Activated CD4-positive, alpha-beta memory T cell treated with anti-CD3 and anti-CD28 coated beads for 36 hours (primary cell): ENCODE results near the gene GANAB. TPM values are rescaled to one million over a fixed set of nuclear protein-coding genes. Genes with fewer than 3 reads are reported as not detected.
"Not testable (repeated sequence)": the region's sequence is repeated elsewhere in the genome, so short reads cannot be mapped to it uniquely, and the experiment has no call there.

Experiments used
- CTCF ChIA-PET: fragments of 350-600 bp; sonication (Branson Sonifier 250); formaldehyde crosslinking; loops from one replicate; lab custom pipeline; 2021; ENCODE audit warnings: antibody characterized with exemption, inconsistent platforms; lab: Charles Lee
- POLR2A ChIA-PET: fragments of 350-600 bp; sonication (Branson Sonifier 250); formaldehyde crosslinking; loops from one replicate; lab custom pipeline; 2021; ENCODE audit warnings: antibody characterized with exemption; lab: Charles Lee
- DNase-seq: peaks from one replicate; pipeline ENCODE4 v3.0.0-alpha.2; 2020
- H3K27ac Mint-ChIP-seq: one replicate; pipeline ENCODE4 v1.8.0; 2021; ENCODE audit warnings: mixed read lengths
- H3K27me3 Mint-ChIP-seq: one replicate; pipeline ENCODE4 v1.8.0; 2021; ENCODE audit warnings: mixed read lengths
- H3K36me3 Mint-ChIP-seq: one replicate; pipeline ENCODE4 v1.8.0; 2021; ENCODE audit warnings: mixed read lengths
- H3K4me1 Mint-ChIP-seq: one replicate; pipeline ENCODE4 v1.8.0; 2021; ENCODE audit warnings: low read depth, mixed read lengths
- H3K4me3 Mint-ChIP-seq: one replicate; pipeline ENCODE4 v1.8.0; 2021; ENCODE audit warnings: mild to moderate bottlenecking, mixed read lengths
- H3K9me3 Mint-ChIP-seq: one replicate; pipeline ENCODE4 v1.8.0; 2021; ENCODE audit warnings: mixed read lengths
- intact Hi-C: fragments of 100-400 bp; cut with micrococcal nuclease; formaldehyde crosslinking; loops from one replicate; pipeline ENCODE4 v1.15.1; 2023
- total RNA-seq, 2 experiments: library from RNA; stranded (reverse); gene quantifications; one replicate each; pipeline ENCODE4 v1.2.3, GENCODE V29; 2021

GANAB gene
- total RNA-seq, 2 experiments from 2014 or later, result 247 to 249 TPM

GRCh38 chr11:62678433-62678769 lies 32.0 kb upstream of the GANAB start:
- peaks cover 18% of the 10 kb centered on the region for H3K36me3 Mint-ChIP-seq

DNA sequence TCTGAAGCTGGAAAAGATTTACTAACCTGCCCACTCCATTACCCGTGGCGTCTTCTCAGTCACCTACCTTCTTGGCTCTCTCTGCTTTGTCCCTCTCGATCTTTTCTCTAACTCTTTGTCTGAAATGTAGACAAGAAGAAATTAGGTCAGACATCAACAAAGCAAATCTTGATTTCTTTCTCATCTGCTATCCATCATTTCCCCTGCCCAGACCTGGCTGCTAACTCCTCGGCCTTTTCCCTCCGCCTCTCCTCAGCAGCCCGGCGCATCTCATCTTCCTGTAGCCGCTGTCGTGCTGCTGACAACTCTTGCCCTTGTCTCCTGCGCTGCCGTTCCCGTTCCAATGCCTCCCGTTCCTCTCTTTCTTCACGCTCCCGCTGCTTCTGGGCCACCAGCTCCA lies 31.3 kb upstream of the GANAB start:
- Mint-ChIP-seq H3K9me3 (no peaks in the 10 kb centered on the region), H3K4me3 (peak overlapping the region; percentile 86), H3K27me3 (no peaks in the 10 kb centered on the region), H3K36me3 (peaks cover 20% of the 10 kb centered on the region), H3K27ac (peak overlapping the region; percentile 90), H3K4me1 (peaks cover 43% of the 10 kb centered on the region)
- CTCF ChIA-PET, result interaction anchor here (0.6 to 1.0 kb wide), 2 partner anchors 16 to 310 kb away, joined by 3 to 4 read pairs; no protein-coding TSS in a partner anchor
- DNase-seq, result no peak
- intact Hi-C loops, result loop anchor here (10.0 kb wide), 1 partner anchor 253 kb away; no protein-coding TSS in a partner anchor
- POLR2A ChIA-PET, result interaction anchor here (1.5 kb wide), 1 partner anchor 24 kb away, joined by 4 read pairs; the partner anchor contains the start of gene INTS5

More at GRCh38 chr11:62678433-62678769, 32.0 kb upstream of the GANAB start:
- CTCF ChIA-PET, result interaction anchor here (1.0 to 2.9 kb wide), 3 partner anchors 16 to 254 kb away, joined by 3 to 14 read pairs (median 5); partner anchors contain the start of gene TUT1
- POLR2A ChIA-PET, result interaction anchor here (0.6 to 1.4 kb wide), 2 partner anchors 13 to 182 kb away, joined by 3 to 14 read pairs; partner anchors contain the start of genes C11orf98 and CSKMT
- no peaks in the 10 kb centered on the region for H3K9me3 Mint-ChIP-seq
- no peak for DNase-seq
- intact Hi-C loops, result loop anchor here (10.0 kb wide), 1 partner anchor 254 kb away; no protein-coding TSS in a partner anchor
- peaks cover 36% of the 10 kb centered on the region for H3K4me1 Mint-ChIP-seq
- peak overlapping the region; percentile 86 for H3K4me3 Mint-ChIP-seq
- H3K27me3 Mint-ChIP-seq, result no peaks in the 10 kb centered on the region
- H3K27ac Mint-ChIP-seq, result peak overlapping the region; percentile 90

DNA sequence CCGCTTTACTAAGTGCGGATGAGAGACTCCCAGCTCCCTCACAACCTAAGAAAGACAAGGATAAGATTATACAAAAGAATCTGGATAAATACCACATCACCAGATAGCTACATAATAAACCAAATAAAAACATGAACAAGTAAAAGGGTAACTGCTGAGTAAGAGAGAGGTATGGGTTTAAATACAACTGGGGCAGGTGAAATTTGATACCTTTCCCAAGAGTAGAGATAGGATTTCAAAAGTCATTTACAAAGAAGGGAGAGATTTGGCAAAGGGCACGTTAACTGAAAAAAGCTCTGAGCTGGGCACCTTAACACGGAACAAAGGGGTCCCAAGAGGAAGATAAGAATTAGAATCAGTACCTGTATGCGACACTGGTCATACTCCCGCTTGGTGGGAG lies 30.7 kb upstream of the GANAB start:
- CTCF ChIA-PET, result interaction anchor here (0.6 to 1.5 kb wide), 3 partner anchors 17 to 310 kb away, joined by 3 to 4 read pairs (median 4); no protein-coding TSS in a partner anchor
- no peak for DNase-seq
- H3K27ac Mint-ChIP-seq, result no peak overlapping the region
- no peaks in the 10 kb centered on the region for H3K27me3 Mint-ChIP-seq
- peaks cover 23% of the 10 kb centered on the region for H3K36me3 Mint-ChIP-seq
- POLR2A ChIA-PET, result interaction anchor here (1.5 to 4.3 kb wide), 2 partner anchors 12 to 24 kb away, joined by 4 to 24 read pairs; partner anchors contain the start of genes C11orf98, CSKMT and INTS5
- intact Hi-C loops, result loop anchor here (10.0 kb wide), 1 partner anchor 252 kb away; no protein-coding TSS in a partner anchor
- H3K9me3 Mint-ChIP-seq, result no peaks in the 10 kb centered on the region
- peaks cover 49% of the 10 kb centered on the region for H3K4me1 Mint-ChIP-seq
- H3K4me3 Mint-ChIP-seq, result peak overlapping the region; percentile 86

DNA sequence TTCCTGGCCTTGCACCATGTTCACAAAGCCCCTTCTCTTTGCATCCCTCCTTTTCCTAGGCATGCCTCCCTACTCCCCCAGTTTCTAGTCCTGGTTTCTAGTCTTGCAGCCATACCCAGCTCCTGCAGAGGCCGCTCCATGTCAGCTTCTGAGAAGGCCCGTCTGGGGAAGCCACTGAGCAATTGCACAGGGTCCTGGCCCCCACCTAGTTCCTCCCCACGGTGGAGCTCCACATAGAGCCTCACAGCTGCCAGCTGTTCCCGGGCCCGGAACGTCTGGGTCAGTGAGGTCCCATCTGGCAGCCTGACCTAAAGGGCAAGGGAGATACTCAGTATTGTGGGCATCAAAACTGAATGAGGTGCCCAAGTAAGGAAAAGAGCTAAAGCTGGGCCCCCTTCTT lies 30.3 kb upstream of the GANAB start:
- H3K4me1 Mint-ChIP-seq, result peaks cover 50% of the 10 kb centered on the region
- H3K9me3 Mint-ChIP-seq, result no peaks in the 10 kb centered on the region
- H3K27me3 Mint-ChIP-seq, result no peaks in the 10 kb centered on the region
- CTCF ChIA-PET, result interaction anchor here (1.0 to 1.5 kb wide), 2 partner anchors 17 to 19 kb away, joined by 4 read pairs; no protein-coding TSS in a partner anchor
- POLR2A ChIA-PET, result interaction anchor here (1.5 to 4.3 kb wide), 2 partner anchors 11 to 23 kb away, joined by 4 to 24 read pairs; partner anchors contain the start of genes C11orf98, CSKMT and INTS5
- DNase-seq, result no peak
- intact Hi-C loops, result loop anchor here (10.0 kb wide), 1 partner anchor 252 kb away; no protein-coding TSS in a partner anchor
- no peak overlapping the region for H3K27ac Mint-ChIP-seq
- peaks cover 26% of the 10 kb centered on the region for H3K36me3 Mint-ChIP-seq
- no peak overlapping the region for H3K4me3 Mint-ChIP-seq

DNA sequence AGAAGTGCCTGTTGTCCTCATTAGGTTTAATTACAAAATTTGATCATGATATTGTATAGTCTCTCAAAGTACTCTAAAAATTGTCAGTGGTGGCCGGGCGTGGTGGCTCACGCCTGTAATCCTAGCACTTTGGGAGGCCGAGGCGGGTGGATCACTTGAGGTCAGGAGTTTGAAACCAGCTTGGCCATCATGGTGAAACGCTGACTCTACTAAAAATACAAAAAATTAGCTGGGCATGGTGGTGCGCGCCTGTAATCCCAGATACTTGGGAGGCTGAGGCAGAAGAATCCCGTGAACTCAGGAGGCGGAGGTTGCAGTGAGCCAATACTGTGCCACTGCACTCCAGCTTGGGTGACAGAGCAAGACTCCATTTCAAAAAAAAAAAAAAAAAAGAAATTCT lies 29.0 kb upstream of the GANAB start:
- peaks cover 45% of the 10 kb centered on the region for H3K4me1 Mint-ChIP-seq
- peaks cover 34% of the 10 kb centered on the region for H3K36me3 Mint-ChIP-seq
- CTCF ChIA-PET, H3K4me3 Mint-ChIP-seq, DNase-seq, H3K27ac Mint-ChIP-seq, H3K27me3 Mint-ChIP-seq, H3K9me3 Mint-ChIP-seq: not testable (repeated sequence)
- POLR2A ChIA-PET, result interaction anchor here (0.6 to 4.3 kb wide), 2 partner anchors 10 to 34 kb away, joined by 3 to 24 read pairs; partner anchors contain the start of genes C11orf98 and CSKMT
- intact Hi-C loops, result loop anchor here (10.0 kb wide), 1 partner anchor 251 kb away; no protein-coding TSS in a partner anchor

- Mint-ChIP-seq H3K27ac (peak overlapping the region; percentile 98), H3K4me1 (peaks cover 55% of the 10 kb centered on the region), H3K4me3 (peak overlapping the region; percentile 94), H3K9me3 (no peaks in the 10 kb centered on the region), H3K27me3 (no peaks in the 10 kb centered on the region), H3K36me3 (peaks cover 41% of the 10 kb centered on the region)
- intact Hi-C loops, result loop anchor here (10.0 kb wide), 1 partner anchor 248 kb away; no protein-coding TSS in a partner anchor
- CTCF ChIA-PET, result interaction anchor here (0.8 to 1.9 kb wide), 4 partner anchors 8 to 249 kb away, joined by 3 to 4 read pairs (median 3); partner anchors contain the start of genes C11orf98, CSKMT and SLC3A2
- DNase-seq, result no peak
- POLR2A ChIA-PET, result interaction anchor here (0.6 to 4.3 kb wide), 5 partner anchors 8 to 108 kb away, joined by 3 to 24 read pairs (median 11); partner anchors contain the start of genes C11orf98, CSKMT, HNRNPUL2 and TTC9C
Observed at GRCh38 chr11:62673196-62673525, 26.7 kb upstream of the GANAB start.

DNA sequence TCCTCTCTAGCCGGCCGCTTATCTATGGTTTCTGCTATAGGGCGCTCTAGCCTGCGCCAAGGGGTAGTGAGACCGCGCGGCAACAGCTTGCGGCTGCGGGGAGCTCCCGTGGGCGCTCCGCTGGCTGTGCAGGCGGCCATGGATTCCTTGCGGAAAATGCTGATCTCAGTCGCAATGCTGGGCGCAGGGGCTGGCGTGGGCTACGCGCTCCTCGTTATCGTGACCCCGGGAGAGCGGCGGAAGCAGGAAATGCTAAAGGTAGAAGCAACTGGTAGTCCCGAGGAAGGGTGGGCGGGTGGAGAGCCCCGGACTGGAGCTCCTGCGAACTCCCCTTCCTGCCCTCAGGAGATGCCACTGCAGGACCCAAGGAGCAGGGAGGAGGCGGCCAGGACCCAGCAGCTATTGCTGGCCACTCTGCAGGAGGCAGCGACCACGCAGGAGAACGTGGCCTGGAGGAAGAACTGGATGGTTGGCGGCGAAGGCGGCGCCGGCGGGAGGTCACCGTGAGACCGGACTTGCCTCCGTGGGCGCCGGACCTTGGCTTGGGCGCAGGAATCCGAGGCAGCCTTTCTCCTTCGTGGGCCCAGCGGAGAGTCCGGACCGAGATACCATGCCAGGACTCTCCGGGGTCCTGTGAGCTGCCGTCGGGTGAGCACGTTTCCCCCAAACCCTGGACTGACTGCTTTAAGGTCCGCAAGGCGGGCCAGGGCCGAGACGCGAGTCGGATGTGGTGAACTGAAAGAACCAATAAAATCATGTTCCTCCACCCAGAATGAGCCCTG lies 25.4 kb upstream of the GANAB start, which contains the start of the genes LBHD1 and UQCC3:
TSS of gene LBHD1 (minus strand) at position 660 of the 782 bp plus-strand sequence. CDS start 2,236 bp downstream, outside the sequence.
TSS of gene UQCC3 (plus strand) at position 66 of the 782 bp plus-strand sequence. CDS start at position 139, 73 bp downstream.
- H3K27ac Mint-ChIP-seq, result peak within 1 kb of the TSS; percentile 98
- peaks cover 39% of the 10 kb centered on the region for H3K36me3 Mint-ChIP-seq
- peak; percentile 93 for DNase-seq
- CTCF ChIA-PET, result interaction anchor here (0.6 to 2.4 kb wide), 8 partner anchors 15 to 114 kb away, joined by 3 to 13 read pairs (median 6); partner anchors contain the start of genes B3GAT3, HNRNPUL2 and TUT1
- H3K4me1 Mint-ChIP-seq, result peaks cover 55% of the 10 kb centered on the region
- no peaks in the 10 kb centered on the region for H3K27me3 Mint-ChIP-seq
- H3K4me3 Mint-ChIP-seq, result peak within 1 kb of the TSS; percentile 94
- intact Hi-C loops, result loop anchor here (1.0 to 10.0 kb wide), 4 partner anchors 8 to 247 kb away; partner anchors contain the start of genes HNRNPUL2, INTS5 and UBXN1
- H3K9me3 Mint-ChIP-seq, result no peaks in the 10 kb centered on the region
- POLR2A ChIA-PET, result interaction anchor here (0.5 to 4.5 kb wide), 31 partner anchors 9 to 209 kb away, joined by 3 to 43 read pairs (median 7); partner anchors contain the start of genes B3GAT3, BSCL2, EEF1G and GANAB

DNA sequence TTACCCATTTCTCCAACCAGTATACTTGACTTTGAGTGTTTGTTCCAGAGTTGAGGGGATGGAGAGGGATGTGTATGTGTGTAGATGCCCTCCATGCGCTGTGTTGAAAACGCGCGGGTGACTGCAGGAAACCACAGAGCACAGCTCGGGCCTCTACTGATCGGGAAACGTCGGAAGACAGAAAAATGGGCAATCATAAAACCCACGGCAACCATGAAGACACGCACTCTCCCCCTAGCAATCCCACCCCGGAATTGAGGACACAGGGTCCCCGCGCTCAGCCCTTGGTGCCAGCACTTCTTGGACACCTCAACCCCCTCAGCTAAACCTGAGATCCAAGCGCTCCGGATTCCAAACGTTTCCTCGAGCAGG lies 24.8 kb upstream of the GANAB start:
- ChIA-PET POLR2A (interaction anchor here (0.9 to 4.5 kb wide), 27 partner anchors 8 to 210 kb away, joined by 3 to 43 read pairs (median 7); partner anchors contain the start of genes B3GAT3, BSCL2, EEF1G and GANAB), CTCF (interaction anchor here (0.6 to 2.4 kb wide), 8 partner anchors 23 to 115 kb away, joined by 3 to 13 read pairs (median 6); partner anchors contain the start of genes B3GAT3, HNRNPUL2 and TUT1)
- peaks cover 54% of the 10 kb centered on the region for H3K4me1 Mint-ChIP-seq
- intact Hi-C loops, result loop anchor here (1.0 to 10.0 kb wide), 4 partner anchors 8 to 246 kb away; partner anchors contain the start of genes HNRNPUL2, INTS5 and UBXN1
- peaks cover 41% of the 10 kb centered on the region for H3K36me3 Mint-ChIP-seq
- H3K27ac Mint-ChIP-seq, result peak overlapping the region; percentile 98
- no peaks in the 10 kb centered on the region for H3K27me3 Mint-ChIP-seq
- no peaks in the 10 kb centered on the region for H3K9me3 Mint-ChIP-seq
- H3K4me3 Mint-ChIP-seq, result peak overlapping the region; percentile 94
- no peak for DNase-seq

- no peak for DNase-seq
- peaks cover 48% of the 10 kb centered on the region for H3K36me3 Mint-ChIP-seq
- POLR2A ChIA-PET, result interaction anchor here (0.6 to 4.5 kb wide), 6 partner anchors 17 to 196 kb away, joined by 3 to 43 read pairs (median 8); partner anchors contain the start of genes GANAB, INTS5 and TMEM179B
- no peaks in the 10 kb centered on the region for H3K9me3 Mint-ChIP-seq
- CTCF ChIA-PET, result interaction anchor here (0.7 to 2.4 kb wide), 7 partner anchors 16 to 245 kb away, joined by 3 to 8 read pairs (median 5); partner anchors contain the start of genes HNRNPUL2 and INTS5
- H3K27me3 Mint-ChIP-seq, result no peaks in the 10 kb centered on the region
- intact Hi-C loops, result loop anchor here (2.0 to 10.0 kb wide), 3 partner anchors 17 to 245 kb away; partner anchors contain the start of genes HNRNPUL2 and INTS5
- H3K27ac Mint-ChIP-seq, result peak overlapping the region; percentile 98
- peaks cover 51% of the 10 kb centered on the region for H3K4me1 Mint-ChIP-seq
- H3K4me3 Mint-ChIP-seq, result peak overlapping the region; percentile 94
Observed at GRCh38 chr11:62669420-62670161, 23.2 kb upstream of the GANAB start.

DNA sequence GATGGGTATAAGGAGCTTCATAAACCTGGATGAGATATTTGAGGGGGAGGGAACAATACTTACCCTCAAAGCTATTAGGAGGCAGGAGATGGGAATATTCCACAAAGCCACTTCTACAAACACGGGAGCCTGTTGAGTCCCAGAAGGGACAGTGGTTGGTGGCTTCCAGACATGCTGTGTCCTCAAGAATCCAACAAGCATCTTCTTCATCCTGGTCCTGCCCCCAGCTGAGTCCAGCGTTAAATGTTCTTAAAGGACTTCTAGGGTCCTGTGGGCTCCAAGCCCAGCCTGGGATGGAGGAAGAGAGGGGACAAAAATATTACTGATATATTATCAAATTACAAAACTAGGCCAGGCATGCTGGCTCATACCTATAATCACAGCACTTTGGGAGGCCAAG lies 21.0 kb upstream of the GANAB start:
- POLR2A ChIA-PET, result interaction anchor here (0.8 to 5.4 kb wide), 12 partner anchors 15 to 214 kb away, joined by 3 to 71 read pairs (median 4); partner anchors contain the start of genes B3GAT3, EEF1G, GANAB and INTS5
- Mint-ChIP-seq H3K27me3 (no peaks in the 10 kb centered on the region), H3K9me3 (no peaks in the 10 kb centered on the region), H3K4me1 (peaks cover 47% of the 10 kb centered on the region), H3K27ac (peak overlapping the region; percentile 97), H3K4me3 (peak overlapping the region; percentile 98), H3K36me3 (peaks cover 54% of the 10 kb centered on the region)
- intact Hi-C loops, result no loop called here
- no peak for DNase-seq
- CTCF ChIA-PET, result interaction anchor here (0.7 to 2.5 kb wide), 9 partner anchors 10 to 242 kb away, joined by 3 to 6 read pairs (median 3); partner anchors contain the start of genes B3GAT3, EML3 and TMEM179B
